Loucy (cell line): ENCODE measurements around the gene ZDHHC14.

Experiments used
- H2AFZ ChIP-seq: fragments of 200-600 bp; sonication (generic); 2 replicates; pipeline ENCODE4 v1.6.0; 2016; ENCODE audit warnings: antibody characterized with exemption, mild to moderate bottlenecking, low read length, moderate library complexity
- H3F3A ChIP-seq: fragments of 200-600 bp; 2 replicates; pipeline ENCODE4 v1.6.0; 2016; ENCODE audit warnings: antibody characterized with exemption, low read depth, mild to moderate bottlenecking
- H3K27me3 ChIP-seq: fragments of 200-600 bp; sonication (generic); 2 replicates; pipeline ENCODE4 v1.6.1; 2014; ENCODE audit warnings: low read length, mild to moderate bottlenecking; ENCODE audit not compliant: insufficient read depth, poor library complexity, severe bottlenecking
- H3K36me3 ChIP-seq: fragments of 200-600 bp; sonication (generic); 2 replicates; pipeline ENCODE4 v1.6.1; 2016; ENCODE audit warnings: low read length; ENCODE audit not compliant: insufficient read depth
- H3K4me1 ChIP-seq: fragments of 200-600 bp; sonication (generic); 2 replicates; pipeline ENCODE4 v1.5.1; 2014; ENCODE audit warnings: low read length, mild to moderate bottlenecking; ENCODE audit not compliant: insufficient read depth, poor library complexity, severe bottlenecking
- H3K4me2 ChIP-seq: fragments of 200-600 bp; sonication (generic); 2 replicates; pipeline ENCODE4 v1.6.0; 2014; ENCODE audit warnings: antibody characterized with exemption, low read length, low read depth, mild to moderate bottlenecking; ENCODE audit not compliant: poor library complexity, severe bottlenecking
- H3K4me3 ChIP-seq: fragments of 200-600 bp; sonication (generic); 2 replicates; pipeline ENCODE4 v1.5.1; 2014; ENCODE audit warnings: low read length, mild to moderate bottlenecking, mixed read lengths; ENCODE audit not compliant: poor library complexity, severe bottlenecking
- H3K79me2 ChIP-seq: fragments of 200-600 bp; sonication (generic); 2 replicates; pipeline ENCODE4 v1.6.1; 2014; ENCODE audit warnings: low read length; ENCODE audit not compliant: insufficient read depth
- H3K9ac ChIP-seq: fragments of 200-600 bp; sonication (generic); 2 replicates; pipeline ENCODE4 v1.6.0; 2014; ENCODE audit warnings: mild to moderate bottlenecking, low read depth, low read length, moderate library complexity; ENCODE audit not compliant: poor library complexity, severe bottlenecking
- H3K9me2 ChIP-seq: fragments of 200-600 bp; sonication (generic); replicated peaks from 2 replicates; pipeline ENCODE4 v1.6.1; 2016; ENCODE audit warnings: low read depth, low read length, mixed read lengths
- H3K9me3 ChIP-seq: fragments of 200-600 bp; sonication (generic); 2 replicates; pipeline ENCODE4 v1.6.1; 2014; ENCODE audit warnings: mild to moderate bottlenecking, antibody characterized with exemption, low read length, low read depth; ENCODE audit not compliant: insufficient read depth
- H4K20me1 ChIP-seq: fragments of 200-600 bp; sonication (generic); 2 replicates; pipeline ENCODE4 v1.6.0; 2014; ENCODE audit warnings: antibody characterized with exemption, low read length, mild to moderate bottlenecking; ENCODE audit not compliant: insufficient read depth, poor library complexity, severe bottlenecking
- CTCF ChIP-seq: fragments of 200-600 bp; sonication (generic); conservative IDR thresholded peaks from 2 replicates; pipeline ENCODE4 v1.5.1; 2014; ENCODE audit warnings: mild to moderate bottlenecking, antibody characterized with exemption, low read length
- EZH2phosphoT487 ChIP-seq: fragments of 200-600 bp; IDR thresholded peaks from 2 replicates; pipeline ENCODE4 v1.6.1; 2018; ENCODE audit warnings: antibody characterized with exemption, mild to moderate bottlenecking, moderate library complexity, borderline replicate concordance

Gene ZDHHC14

GRCh38 chr6:157596886-157597285 is 215.9 kb downstream of the ZDHHC14 start:
- Histone ChIP-seq H3K9ac (no peak overlapping the region), H3K4me1 (no peaks in the 10 kb centered on the region), H2AFZ (no peak overlapping the region), H3F3A (no peaks in the 10 kb centered on the region), H4K20me1 (no peaks in the 10 kb centered on the region), H3K9me2 (no peaks in the 10 kb centered on the region), H3K4me2 (no peak overlapping the region), H3K36me3 (no peaks in the 10 kb centered on the region), H3K4me3 (no peak overlapping the region), H3K27me3 (no peaks in the 10 kb centered on the region), H3K9me3 (no peaks in the 10 kb centered on the region), H3K79me2 (no peaks in the 10 kb centered on the region)
- TF ChIP-seq CTCF = no peak
- TF ChIP-seq EZH2phosphoT487 = no peak

GRCh38 chr6:157597461-157598312 is 216.7 kb downstream of the ZDHHC14 start:
- Histone ChIP-seq H3K4me1 (no peaks in the 10 kb centered on the region), H3K4me2 (no peak overlapping the region), H3F3A (no peaks in the 10 kb centered on the region), H3K9me3 (no peaks in the 10 kb centered on the region), H3K9ac (no peak overlapping the region), H3K27me3 (no peaks in the 10 kb centered on the region), H3K36me3 (no peaks in the 10 kb centered on the region), H2AFZ (0 out of 2 replicates have a peak overlapping the region, but pooled peaks have one; percentile 39), H3K79me2 (no peaks in the 10 kb centered on the region), H3K9me2 (no peaks in the 10 kb centered on the region), H3K4me3 (no peak overlapping the region), H4K20me1 (no peaks in the 10 kb centered on the region)
- peak; percentile 74 for TF ChIP-seq CTCF
- TF ChIP-seq EZH2phosphoT487 = no peak

GRCh38 chr6:157599191-157599590 is 218.2 kb downstream of the ZDHHC14 start:
- Histone ChIP-seq H3K27me3 (no peaks in the 10 kb centered on the region), H3K4me1 (no peaks in the 10 kb centered on the region), H3K4me2 (no peak overlapping the region), H3K4me3 (no peak overlapping the region), H4K20me1 (no peaks in the 10 kb centered on the region), H3K36me3 (no peaks in the 10 kb centered on the region), H2AFZ (no peak overlapping the region), H3K9me2 (no peaks in the 10 kb centered on the region), H3K9me3 (no peaks in the 10 kb centered on the region), H3K9ac (no peak overlapping the region), H3F3A (no peaks in the 10 kb centered on the region), H3K79me2 (no peaks in the 10 kb centered on the region)
- TF ChIP-seq EZH2phosphoT487 = no peak
- no peak for TF ChIP-seq CTCF
